Measurements from ENCODE around the gene ZNF638.

Gene ZNF638

GRCh38 chr2:71459084-71459431 lies 127.5 kb downstream of the ZNF638 start:
- no peak for TF ChIP-seq POLR2AphosphoS5 (IDR thresholded peaks at IDR 0.05; ENCODE audit: low read depth, low read length)
- no peak for TF ChIP-seq REST (IDR thresholded peaks at IDR 0.05; ENCODE audit: insufficient read depth in 1 of 2, low read depth in 2 of 2, low read length in 2 of 2)
- TF ChIP-seq TAF1 (IDR thresholded peaks at IDR 0.05; ENCODE audit: borderline replicate concordance, insufficient read depth, low read length): no peak
- no peak for TF ChIP-seq SIN3A (IDR thresholded peaks at IDR 0.05; ENCODE audit: borderline replicate concordance, insufficient read depth, low read length)
- TF ChIP-seq FOXP2 (optimal IDR thresholded peaks at IDR 0.05; ENCODE audit: borderline replicate concordance, extremely low read depth, extremely low read length, insufficient read depth): no peak

GRCh38 chr2:71460056-71460455 lies 128.5 kb downstream of the ZNF638 start:
- TF ChIP-seq SIN3A (IDR thresholded peaks at IDR 0.05; ENCODE audit: borderline replicate concordance, insufficient read depth, low read length): no peak
- TF ChIP-seq TAF1 (IDR thresholded peaks at IDR 0.05; ENCODE audit: borderline replicate concordance, insufficient read depth, low read length): no peak
- no peak for TF ChIP-seq POLR2AphosphoS5 (IDR thresholded peaks at IDR 0.05; ENCODE audit: low read depth, low read length)
- no peak for TF ChIP-seq REST (IDR thresholded peaks at IDR 0.05; ENCODE audit: insufficient read depth in 1 of 2, low read depth in 2 of 2, low read length in 2 of 2)
- TF ChIP-seq FOXP2 (optimal IDR thresholded peaks at IDR 0.05; ENCODE audit: borderline replicate concordance, extremely low read depth, extremely low read length, insufficient read depth): no peak

GRCh38 chr2:71460595-71461303 lies 129.2 kb downstream of the ZNF638 start:
- no peak for TF ChIP-seq TAF1 (IDR thresholded peaks at IDR 0.05; ENCODE audit: borderline replicate concordance, insufficient read depth, low read length)
- TF ChIP-seq SIN3A (IDR thresholded peaks at IDR 0.05; ENCODE audit: borderline replicate concordance, insufficient read depth, low read length): no peak
- no peak for TF ChIP-seq POLR2AphosphoS5 (IDR thresholded peaks at IDR 0.05; ENCODE audit: low read depth, low read length)
- TF ChIP-seq FOXP2 (optimal IDR thresholded peaks at IDR 0.05; ENCODE audit: borderline replicate concordance, extremely low read depth, extremely low read length, insufficient read depth): no peak
- TF ChIP-seq REST (IDR thresholded peaks at IDR 0.05; ENCODE audit: insufficient read depth in 1 of 2, low read depth in 2 of 2, low read length in 2 of 2): no peak

GRCh38 chr2:71461304-71461671 lies 129.7 kb downstream of the ZNF638 start:
- TF ChIP-seq REST (IDR thresholded peaks at IDR 0.05; ENCODE audit: insufficient read depth in 1 of 2, low read depth in 2 of 2, low read length in 2 of 2): no peak
- no peak for TF ChIP-seq SIN3A (IDR thresholded peaks at IDR 0.05; ENCODE audit: borderline replicate concordance, insufficient read depth, low read length)
- no peak for TF ChIP-seq FOXP2 (optimal IDR thresholded peaks at IDR 0.05; ENCODE audit: borderline replicate concordance, extremely low read depth, extremely low read length, insufficient read depth)
- TF ChIP-seq POLR2AphosphoS5 (IDR thresholded peaks at IDR 0.05; ENCODE audit: low read depth, low read length): no peak
